NCI-H2081 treated with DMSO at 0.1 percent for 48 hours (cell line): ENCODE measurements around the gene CEACAM21.
"Not testable (repeated sequence)": the region's sequence is repeated elsewhere in the genome, so short reads cannot be mapped to it uniquely, and the experiment has no call there.

Experiments used
- DNase-seq: peaks from one replicate; lab custom pipeline; 2025; lab: John Stamatoyannopoulos, UW

CEACAM21 gene

GRCh38 chr19:41549884-41550283 is 26.1 kb upstream of the CEACAM21 start:
- no peak for DNase-seq

DNA sequence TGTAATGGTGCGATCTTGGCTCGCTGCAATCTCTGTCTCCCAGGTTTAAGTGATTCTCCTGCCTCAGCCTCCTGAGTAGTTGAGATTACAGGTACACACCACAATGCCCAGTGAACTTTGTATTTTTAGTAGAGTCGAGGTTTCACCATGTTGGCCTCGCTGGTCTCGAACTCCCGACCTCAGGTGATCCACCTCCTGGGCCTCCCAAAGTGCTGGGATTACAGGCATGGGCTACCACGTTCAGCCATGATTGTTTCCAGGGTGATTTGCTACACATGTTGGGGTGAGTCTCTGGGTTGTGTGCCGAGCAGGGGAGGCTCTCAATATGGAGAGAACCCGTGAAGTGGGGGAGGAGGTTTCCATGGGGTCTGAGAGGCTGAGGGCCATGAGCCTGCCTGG is 24.8 kb upstream of the CEACAM21 start:
- DNase-seq, result no peak

DNA sequence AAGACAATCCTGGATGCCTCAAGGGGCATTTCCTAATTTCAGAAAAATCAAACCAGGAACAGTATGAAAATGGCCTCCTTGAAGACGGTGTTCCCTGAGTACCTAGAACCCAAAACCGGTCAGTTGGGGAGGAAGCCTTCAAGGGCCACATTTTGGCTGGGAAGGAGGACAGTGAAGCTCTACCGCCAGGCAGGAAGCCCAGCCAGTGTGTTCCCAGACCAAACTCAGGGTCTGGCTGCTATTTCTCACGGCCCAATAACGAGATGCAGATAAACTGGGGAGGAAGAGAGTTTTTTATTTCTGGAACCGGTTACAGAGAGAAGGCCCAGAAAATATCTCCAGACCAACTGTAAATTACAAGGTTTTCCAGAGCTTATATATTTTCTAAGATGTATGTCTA is 24.3 kb upstream of the CEACAM21 start:
- no peak for DNase-seq

DNA sequence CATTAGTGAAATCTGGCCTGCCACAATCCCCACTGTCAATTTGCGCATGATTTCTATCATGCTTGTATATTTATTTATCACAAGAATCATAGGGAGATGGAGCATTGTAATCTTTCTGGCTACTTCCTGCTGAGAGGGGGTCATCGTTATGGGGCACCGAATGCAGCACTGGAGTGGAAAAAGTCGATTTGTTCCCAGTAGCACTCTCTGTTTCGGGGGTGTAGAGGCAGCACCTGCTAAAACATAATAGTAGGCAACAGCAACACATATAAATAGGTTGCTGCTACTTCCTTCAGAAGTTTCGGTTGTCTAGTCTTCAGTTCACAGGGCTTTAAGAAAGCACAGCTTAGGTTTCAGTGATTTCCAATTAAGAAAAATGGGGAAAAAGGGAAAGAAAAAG is 23.4 kb upstream of the CEACAM21 start:
- DNase-seq, result no peak

DNA sequence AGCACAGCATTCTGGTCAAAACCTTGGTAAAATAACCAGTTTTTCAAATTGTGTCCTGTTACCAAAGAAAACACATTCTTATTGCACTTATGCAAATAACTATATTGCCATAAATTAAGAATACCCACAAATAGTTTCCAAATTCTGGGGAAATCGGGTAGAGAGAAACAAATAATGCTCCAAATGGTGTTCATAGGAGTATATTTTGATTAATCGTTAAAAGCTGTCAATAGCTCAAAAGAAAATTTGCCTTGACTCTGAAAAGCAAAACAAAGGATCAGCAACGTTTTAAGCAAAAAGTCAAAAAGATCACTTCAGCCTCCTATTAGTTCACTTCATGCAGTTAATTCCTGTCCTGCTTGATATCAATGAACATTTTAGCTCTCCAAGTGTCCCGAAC is 22.2 kb upstream of the CEACAM21 start:
- DNase-seq, result no peak

GRCh38 chr19:41554907-41555306 is 21.1 kb upstream of the CEACAM21 start:
- no peak for DNase-seq

DNA sequence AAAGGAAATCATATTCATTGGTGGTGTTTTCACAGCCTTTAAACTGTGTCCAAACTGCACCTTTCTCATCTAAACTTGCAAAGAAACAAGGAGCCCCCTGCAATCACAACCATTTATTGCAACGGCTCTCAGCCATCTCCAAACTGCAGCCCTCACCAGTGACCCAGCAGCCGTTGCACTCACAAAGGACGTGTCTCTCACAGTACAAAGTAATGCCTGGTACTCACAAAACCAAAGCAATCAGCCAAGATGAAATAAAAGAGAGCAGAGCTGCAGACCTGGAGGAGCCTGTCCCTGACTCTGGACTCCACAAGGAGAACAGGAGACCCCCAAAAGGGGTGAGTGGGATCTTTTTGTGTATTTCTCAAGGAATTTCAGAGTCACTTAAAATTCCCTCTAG is 20.2 kb upstream of the CEACAM21 start:
- no peak for DNase-seq

DNA sequence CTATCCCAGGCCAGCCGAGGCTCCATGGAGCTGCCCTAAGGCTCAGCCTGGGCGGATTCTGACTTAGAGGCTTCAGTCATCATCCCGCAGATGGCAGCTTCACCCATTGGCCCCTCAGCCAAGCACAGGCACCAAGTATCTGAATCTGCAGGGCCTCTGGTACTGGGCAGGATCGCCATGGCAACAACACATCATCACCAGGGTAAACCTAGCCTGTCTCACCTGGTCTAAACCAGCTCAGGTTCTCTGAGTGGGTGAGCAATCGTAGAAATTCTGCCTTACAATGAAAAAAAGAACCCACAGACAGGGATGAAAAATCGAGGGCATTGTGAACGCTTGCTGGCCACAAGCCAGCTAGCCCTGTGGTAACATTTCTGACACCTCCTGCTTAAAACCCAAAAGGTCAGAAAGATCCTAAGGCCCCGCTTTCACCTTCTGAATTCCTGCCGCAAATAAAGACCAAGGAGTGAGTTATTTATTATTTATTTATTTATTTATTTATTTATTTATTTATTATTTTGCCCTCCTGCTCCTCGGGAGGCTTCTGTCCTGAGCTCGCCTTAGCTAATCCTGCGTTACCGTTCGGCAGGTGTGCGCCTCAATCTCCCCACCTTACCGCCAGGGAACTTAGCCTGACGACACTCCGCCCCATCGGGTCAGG is 12.0 kb upstream of the CEACAM21 start:
- DNase-seq, result no peak

- DNase-seq, result no peak
These were observed 11.2 kb upstream of the CEACAM21 start for GRCh38 chr19:41564515-41565378.

- DNase-seq, result no peak
These were observed 10.6 kb upstream of the CEACAM21 start for GRCh38 chr19:41565379-41565720.

GRCh38 chr19:41566001-41566400 is 10.0 kb upstream of the CEACAM21 start:
- DNase-seq, result no peak

GRCh38 chr19:41569481-41570150 is 6.3 kb upstream of the CEACAM21 start:
- no peak for DNase-seq

- DNase-seq, result no peak
These were observed 5.8 kb upstream of the CEACAM21 start for GRCh38 chr19:41570179-41570578.

- peak; percentile 19 for DNase-seq
These were observed 5.3 kb upstream of the CEACAM21 start for GRCh38 chr19:41570639-41571112.

- no peak for DNase-seq
These were observed 1.3 kb downstream of the CEACAM21 start for GRCh38 chr19:41577144-41577830.

DNA sequence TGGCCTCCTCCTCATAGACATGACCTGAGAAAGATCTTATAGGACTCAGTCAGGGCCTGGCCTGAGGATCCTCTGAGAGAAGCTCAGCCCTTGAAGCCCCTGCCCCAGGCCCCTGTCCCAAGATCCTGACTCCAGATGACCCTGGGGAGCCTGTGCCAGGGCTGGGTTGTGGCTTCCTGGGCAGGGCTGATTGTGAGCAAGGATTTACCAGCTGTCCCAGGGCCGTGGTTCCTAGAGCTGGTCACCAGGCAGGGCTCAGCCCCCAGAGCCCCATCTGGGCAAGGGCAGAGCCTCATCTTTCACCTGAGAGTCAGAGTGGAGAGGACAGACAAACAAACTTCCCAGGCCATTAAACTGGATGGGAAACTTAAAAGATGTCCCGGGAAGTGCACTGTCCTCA is 1.9 kb downstream of the CEACAM21 start:
- DNase-seq, result no peak

DNA sequence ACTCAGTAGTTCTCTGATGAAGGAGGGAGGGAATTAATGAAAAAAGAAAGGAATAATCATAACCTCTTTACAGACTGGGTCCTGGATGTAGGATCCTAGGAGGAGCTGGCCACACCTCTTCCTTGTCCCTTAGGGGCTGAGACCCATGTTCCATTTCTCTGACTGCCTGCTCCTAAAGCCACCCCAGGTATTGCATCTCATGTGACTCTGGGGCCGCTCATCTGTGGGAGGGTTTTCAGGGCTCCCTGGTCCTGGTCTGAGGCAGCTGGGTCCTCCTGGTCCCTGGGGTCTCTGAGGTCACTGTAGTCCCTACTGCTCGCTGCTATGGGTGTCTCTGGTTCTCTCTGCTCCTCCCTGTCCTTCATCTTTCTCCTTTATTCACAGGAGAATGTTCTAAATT is 2.9 kb downstream of the CEACAM21 start:
- DNase-seq, result no peak

DNA sequence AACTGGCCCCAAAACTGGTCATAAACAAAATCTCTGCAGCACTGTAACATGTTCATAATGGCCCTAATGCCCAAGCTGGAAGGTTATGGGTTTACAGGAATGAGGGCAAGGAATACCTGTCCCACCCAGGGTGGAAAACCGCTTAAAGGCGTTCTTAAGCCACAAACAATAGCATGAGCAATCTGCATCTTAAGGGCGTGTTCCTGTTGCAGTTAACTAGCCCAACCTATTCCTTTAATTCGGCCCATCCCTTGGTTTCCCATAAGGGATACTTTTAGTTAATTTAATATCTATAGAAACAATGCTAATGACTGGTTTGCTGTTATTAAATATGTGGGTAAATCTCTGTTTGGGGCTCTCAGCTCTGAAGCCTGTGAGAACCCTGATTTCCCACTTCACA is 5.1 kb downstream of the CEACAM21 start:
- DNase-seq, result not testable (repeated sequence)

- DNase-seq, result not testable (repeated sequence)
These were observed 6.7 kb downstream of the CEACAM21 start for GRCh38 chr19:41582577-41583182.

GRCh38 chr19:41584260-41584810 is 8.4 kb downstream of the CEACAM21 start:
- DNase-seq, result no peak

- DNase-seq, result no peak
These were observed 9.0 kb downstream of the CEACAM21 start for GRCh38 chr19:41584931-41585330.

GRCh38 chr19:41586064-41586463 is 10.1 kb downstream of the CEACAM21 start:
- no peak for DNase-seq
